ENCODE measurements around the gene HOXD3.

GRCh38 chr2:176111846-176112374 lies 45.2 kb upstream of the HOXD3 start:
- TF ChIP-seq CTCF (IDR thresholded peaks at IDR 0.05) = no peak
- TF ChIP-seq POLR2A (IDR thresholded peaks at IDR 0.05) = no peak
